ENCODE data around the gene RTN4IP1. TPM values are rescaled to one million over a fixed set of nuclear protein-coding genes. Genes with fewer than 3 reads are reported as not detected.
"Not testable (repeated sequence)": the region's sequence is repeated elsewhere in the genome, so short reads cannot be mapped to it uniquely, and the experiment has no call there.

Gene RTN4IP1
- total and polyA plus RNA-seq, 4 donors: 7.2 to 9.6 (median 7.8) TPM

DNA sequence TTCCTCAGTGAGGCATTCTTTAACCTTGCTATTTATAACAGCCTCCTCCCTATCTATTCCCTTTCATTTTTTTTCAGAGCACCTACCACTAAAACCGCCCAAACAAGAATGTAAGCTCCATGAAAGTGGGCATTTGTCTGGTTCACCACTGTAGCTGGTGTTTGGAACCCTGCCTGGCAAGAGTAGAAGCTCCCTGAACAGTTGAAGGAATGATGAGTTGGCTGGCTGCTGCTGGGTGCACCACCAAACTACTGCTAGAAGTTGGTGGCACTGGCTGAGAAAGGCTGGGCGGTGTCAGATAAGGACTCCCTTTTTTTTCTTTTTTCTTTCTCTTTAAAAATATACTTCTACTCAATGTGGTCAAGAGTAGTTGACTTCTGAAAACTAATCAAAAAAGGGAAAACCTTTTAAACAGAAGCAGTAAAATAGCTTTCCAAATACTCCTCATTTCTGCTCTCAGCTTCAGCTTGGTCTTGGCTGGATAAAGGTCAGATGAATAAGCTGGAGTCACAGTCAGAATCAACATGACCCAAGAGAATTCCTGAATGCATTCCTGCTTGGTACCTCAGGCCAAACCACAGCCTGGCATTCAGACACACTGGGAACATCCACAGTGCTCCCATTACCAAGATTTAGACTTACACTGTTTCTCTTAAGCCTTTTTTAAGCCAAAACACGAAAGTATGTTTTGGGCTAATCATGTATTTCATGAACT, 38.0 kb downstream of the RTN4IP1 start:
- H3K27me3 ChIP-seq (ENCODE audit: control insufficient read depth, insufficient read depth, low read length): no peaks in the 10 kb centered on the region
- no peak overlapping the region for H3K27ac ChIP-seq (ENCODE audit: low read depth, low read length)
- WGBS (ENCODE audit: insufficient coverage): no CpG with 5 or more reads among the region's 3 CpGs
- no peak for DNase-seq (ENCODE audit: low read depth in 4 of 6, low spot score in 6 of 6)
- H3K9me3 ChIP-seq (ENCODE audit: control insufficient read depth, insufficient read depth, low read length): no peaks in the 10 kb centered on the region
- no peaks in the 10 kb centered on the region for H3K36me3 ChIP-seq (ENCODE audit: control insufficient read depth, insufficient read depth, low read length)
- no peaks in the 10 kb centered on the region for H3K4me1 ChIP-seq (ENCODE audit: control insufficient read depth, insufficient read depth, low read length)
- no peak overlapping the region for H3K4me3 ChIP-seq (ENCODE audit: low read depth, low read length)

DNA sequence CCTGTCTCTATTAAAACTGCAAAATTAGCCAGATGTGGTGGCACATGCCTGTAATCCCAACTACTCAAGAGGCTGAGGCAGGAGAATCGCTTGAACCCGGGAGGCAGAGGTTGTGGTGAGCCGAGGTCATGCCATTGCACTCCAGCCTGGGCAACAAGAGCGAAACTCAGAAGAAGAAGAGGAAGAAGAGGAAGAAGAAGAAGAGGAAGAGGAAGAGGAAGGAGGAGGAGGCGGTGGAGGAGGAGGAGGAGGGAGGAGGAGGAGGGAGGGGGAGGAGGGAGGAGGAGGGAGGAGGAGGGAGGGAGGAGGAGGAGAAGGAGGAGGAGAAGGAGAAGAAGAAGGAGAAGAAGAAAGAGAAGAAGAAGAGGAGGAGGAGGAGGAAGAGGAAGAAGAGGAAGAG, 40.4 kb downstream of the RTN4IP1 start:
- not testable (repeated sequence) for DNase-seq (ENCODE audit: low read depth in 4 of 6, low spot score in 6 of 6); H3K27ac ChIP-seq (ENCODE audit: low read depth, low read length); H3K4me3 ChIP-seq (ENCODE audit: low read depth, low read length); H3K27me3 ChIP-seq (ENCODE audit: control insufficient read depth, insufficient read depth, low read length); H3K4me1 ChIP-seq (ENCODE audit: control insufficient read depth, insufficient read depth, low read length); H3K9me3 ChIP-seq (ENCODE audit: control insufficient read depth, insufficient read depth, low read length); H3K36me3 ChIP-seq (ENCODE audit: control insufficient read depth, insufficient read depth, low read length)
- WGBS (ENCODE audit: insufficient coverage): 50% methylated on average over 2 of the region's 5 CpGs

DNA sequence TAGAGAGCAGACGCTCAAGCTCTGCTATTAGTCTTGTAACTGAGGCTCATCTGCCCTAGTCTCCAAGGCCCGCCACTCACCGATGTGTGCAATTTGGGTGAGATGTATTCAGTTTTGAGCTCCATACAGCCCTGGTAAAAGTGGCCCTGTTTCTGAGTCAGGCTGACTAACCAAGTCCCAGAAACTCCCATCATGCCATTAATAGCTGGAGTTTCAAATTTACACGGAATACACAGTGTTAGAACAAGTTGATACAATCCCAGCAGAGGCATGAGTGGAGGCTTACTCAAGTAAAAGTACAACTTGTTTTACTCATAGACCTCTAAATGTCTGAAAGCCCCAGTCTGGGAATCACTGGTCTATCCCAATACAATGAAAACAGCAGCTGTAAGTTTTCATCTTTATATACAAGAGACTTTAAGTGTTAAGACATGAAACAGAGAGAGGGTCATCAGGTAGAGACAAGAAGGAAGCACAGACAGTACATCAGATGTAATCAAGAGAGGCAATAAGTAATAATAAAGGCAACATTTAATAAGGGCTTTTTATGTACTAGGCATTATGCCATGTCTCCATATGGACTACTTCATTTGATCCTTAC, 42.4 kb downstream of the RTN4IP1 start:
- DNase-seq (ENCODE audit: low read depth in 4 of 6, low spot score in 6 of 6): no peak
- Histone ChIP-seq H3K36me3 (ENCODE audit: control insufficient read depth, insufficient read depth, low read length) (no peaks in the 10 kb centered on the region), H3K27me3 (ENCODE audit: control insufficient read depth, insufficient read depth, low read length) (no peaks in the 10 kb centered on the region), H3K9me3 (ENCODE audit: control insufficient read depth, insufficient read depth, low read length) (no peaks in the 10 kb centered on the region), H3K27ac (ENCODE audit: low read depth, low read length) (no peak overlapping the region), H3K4me3 (ENCODE audit: low read depth, low read length) (no peak overlapping the region), H3K4me1 (ENCODE audit: control insufficient read depth, insufficient read depth, low read length) (no peaks in the 10 kb centered on the region)
- WGBS (ENCODE audit: insufficient coverage): 100% methylated on average over 1 of the region's 4 CpGs

DNA sequence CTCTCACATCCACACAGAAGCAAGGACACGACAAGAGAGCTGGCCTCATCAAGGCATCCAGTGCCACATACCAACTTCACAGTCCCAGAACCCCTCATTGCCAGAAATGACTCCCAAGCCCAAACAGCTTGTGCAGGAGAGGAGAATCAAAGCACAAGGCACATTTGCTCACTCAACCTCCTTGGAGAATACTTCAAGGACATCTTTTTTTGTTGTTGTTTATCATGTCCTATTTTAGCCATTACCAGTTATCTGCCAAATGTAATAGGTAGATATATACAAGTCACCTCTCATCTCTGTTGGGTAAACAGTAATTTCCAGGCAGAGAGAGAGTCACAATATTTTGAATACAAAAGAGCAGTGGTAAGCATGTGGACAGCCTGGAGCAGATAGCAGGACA, 47.8 kb downstream of the RTN4IP1 start:
- Histone ChIP-seq H3K4me1 (ENCODE audit: control insufficient read depth, insufficient read depth, low read length) (no peaks in the 10 kb centered on the region), H3K27me3 (ENCODE audit: control insufficient read depth, insufficient read depth, low read length) (no peaks in the 10 kb centered on the region), H3K4me3 (ENCODE audit: low read depth, low read length) (no peak overlapping the region), H3K36me3 (ENCODE audit: control insufficient read depth, insufficient read depth, low read length) (no peaks in the 10 kb centered on the region), H3K27ac (ENCODE audit: low read depth, low read length) (no peak overlapping the region), H3K9me3 (ENCODE audit: control insufficient read depth, insufficient read depth, low read length) (no peaks in the 10 kb centered on the region)
- no peak for DNase-seq (ENCODE audit: low read depth in 4 of 6, low spot score in 6 of 6)
- 60% methylated on average over 1 of the region's 1 CpG for WGBS (ENCODE audit: insufficient coverage)

DNA sequence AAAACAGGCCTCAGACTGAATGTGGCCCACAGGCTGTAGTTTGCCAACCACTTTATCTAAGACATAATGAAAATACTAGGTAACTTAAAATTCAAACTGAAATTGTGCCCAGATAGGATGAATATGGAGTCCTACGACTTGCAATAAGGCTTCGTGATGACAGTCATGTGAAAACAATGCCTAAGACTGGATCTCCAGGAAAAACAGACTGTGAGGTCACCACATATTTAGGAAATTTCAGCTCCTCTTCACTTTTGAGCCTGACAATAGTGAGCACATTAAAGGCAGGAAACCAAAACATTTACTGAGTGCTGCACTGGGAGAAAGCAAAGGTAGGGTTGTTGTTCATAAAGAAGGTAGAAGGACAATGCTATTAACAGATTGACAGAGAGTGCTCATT, 50.0 kb downstream of the RTN4IP1 start:
- Histone ChIP-seq H3K4me1 (ENCODE audit: control insufficient read depth, insufficient read depth, low read length) (peaks cover 5% of the 10 kb centered on the region), H3K27ac (ENCODE audit: low read depth, low read length) (no peak overlapping the region), H3K36me3 (ENCODE audit: control insufficient read depth, insufficient read depth, low read length) (no peaks in the 10 kb centered on the region), H3K27me3 (ENCODE audit: control insufficient read depth, insufficient read depth, low read length) (no peaks in the 10 kb centered on the region), H3K9me3 (ENCODE audit: control insufficient read depth, insufficient read depth, low read length) (no peaks in the 10 kb centered on the region), H3K4me3 (ENCODE audit: low read depth, low read length) (no peak overlapping the region)
- 100% methylated on average over 2 of the region's 2 CpGs for WGBS (ENCODE audit: insufficient coverage)
- no peak for DNase-seq (ENCODE audit: low read depth in 4 of 6, low spot score in 6 of 6)

DNA sequence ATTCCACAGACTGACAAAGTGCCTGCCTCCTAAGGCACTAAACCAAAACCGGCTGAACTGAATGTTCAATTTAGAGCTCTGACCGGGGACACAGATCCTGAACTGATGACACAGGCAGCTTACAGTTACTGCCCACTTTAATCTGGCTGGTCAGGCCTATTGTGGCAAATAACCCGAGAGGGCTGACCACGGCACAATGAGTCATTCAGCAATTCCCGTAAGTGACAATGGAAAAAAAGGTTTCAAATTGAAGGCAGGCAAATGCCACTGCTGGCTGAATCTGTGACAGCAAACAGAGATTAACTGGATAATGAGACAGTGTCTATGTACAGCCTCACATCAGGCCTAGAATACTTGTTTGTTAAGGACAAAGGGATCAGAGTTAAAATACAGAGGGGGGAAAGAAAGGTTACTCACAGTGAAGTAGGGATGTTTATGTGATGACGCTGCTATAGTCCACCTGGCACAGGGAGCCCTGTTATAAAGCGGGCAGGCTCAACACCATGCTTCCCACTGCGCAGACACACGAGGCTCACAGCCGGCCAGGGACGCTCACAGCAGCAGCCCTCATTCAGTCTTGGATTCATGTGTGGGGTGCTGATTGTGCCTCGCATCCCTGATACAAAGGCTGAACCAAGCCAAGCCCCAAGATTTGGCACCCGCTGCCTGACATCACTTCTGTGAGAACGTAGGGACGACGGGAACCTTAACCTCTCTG, 54.4 kb downstream of the RTN4IP1 start:
- peak in 2 of 6 donors; percentile 51 to 54 for DNase-seq (ENCODE audit: low read depth in 4 of 6, low spot score in 6 of 6)
- Histone ChIP-seq H3K27me3 (ENCODE audit: control insufficient read depth, insufficient read depth, low read length) (no peaks in the 10 kb centered on the region), H3K27ac (ENCODE audit: low read depth, low read length) (no peak overlapping the region), H3K4me3 (ENCODE audit: low read depth, low read length) (no peak overlapping the region), H3K4me1 (ENCODE audit: control insufficient read depth, insufficient read depth, low read length) (peaks cover 5% of the 10 kb centered on the region), H3K36me3 (ENCODE audit: control insufficient read depth, insufficient read depth, low read length) (peaks cover 3% of the 10 kb centered on the region), H3K9me3 (ENCODE audit: control insufficient read depth, insufficient read depth, low read length) (no peaks in the 10 kb centered on the region)
- 54% methylated on average over 11 of the region's 16 CpGs for WGBS (ENCODE audit: insufficient coverage)

DNA sequence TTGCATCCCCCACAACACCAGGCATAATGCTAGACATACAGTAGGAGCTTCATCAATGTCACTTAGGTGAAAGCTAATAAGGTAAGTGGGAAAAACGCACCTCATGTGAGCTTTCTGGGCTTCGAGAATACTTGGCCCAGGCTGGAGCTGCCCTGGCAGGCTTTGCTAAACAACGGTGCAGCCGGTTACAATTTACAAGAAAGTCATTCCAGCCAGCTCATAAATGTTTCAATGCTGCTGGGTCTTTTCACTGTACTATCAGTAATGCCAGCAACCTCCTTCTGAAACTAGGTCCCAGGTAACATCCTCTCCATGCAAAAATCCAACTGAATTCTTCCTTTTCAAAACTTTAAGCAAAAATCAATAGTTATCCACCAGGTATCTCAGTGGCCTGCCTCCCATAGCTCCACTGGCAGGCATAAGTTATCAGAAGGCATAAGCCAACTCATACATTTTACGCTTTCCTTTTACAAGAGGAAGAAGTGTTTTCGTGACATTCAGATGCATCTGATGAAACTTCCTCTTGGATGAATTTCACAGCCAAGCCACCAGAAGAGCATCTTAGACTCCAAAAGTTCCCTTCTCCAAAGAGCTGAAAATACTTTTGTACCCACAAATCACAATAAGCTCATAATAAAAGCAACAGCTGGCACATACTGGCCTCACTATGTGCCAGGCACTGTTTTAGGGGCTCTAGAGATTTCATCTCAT, 56.3 kb downstream of the RTN4IP1 start:
- Histone ChIP-seq H3K36me3 (ENCODE audit: control insufficient read depth, insufficient read depth, low read length) (peaks cover 3% of the 10 kb centered on the region), H3K4me1 (ENCODE audit: control insufficient read depth, insufficient read depth, low read length) (peaks cover 5% of the 10 kb centered on the region), H3K4me3 (ENCODE audit: low read depth, low read length) (no peak overlapping the region), H3K27me3 (ENCODE audit: control insufficient read depth, insufficient read depth, low read length) (no peaks in the 10 kb centered on the region), H3K27ac (ENCODE audit: low read depth, low read length) (no peak overlapping the region), H3K9me3 (ENCODE audit: control insufficient read depth, insufficient read depth, low read length) (no peaks in the 10 kb centered on the region)
- WGBS (ENCODE audit: insufficient coverage): 78% methylated on average over 5 of the region's 6 CpGs
- no peak for DNase-seq (ENCODE audit: low read depth in 4 of 6, low spot score in 6 of 6)

DNA sequence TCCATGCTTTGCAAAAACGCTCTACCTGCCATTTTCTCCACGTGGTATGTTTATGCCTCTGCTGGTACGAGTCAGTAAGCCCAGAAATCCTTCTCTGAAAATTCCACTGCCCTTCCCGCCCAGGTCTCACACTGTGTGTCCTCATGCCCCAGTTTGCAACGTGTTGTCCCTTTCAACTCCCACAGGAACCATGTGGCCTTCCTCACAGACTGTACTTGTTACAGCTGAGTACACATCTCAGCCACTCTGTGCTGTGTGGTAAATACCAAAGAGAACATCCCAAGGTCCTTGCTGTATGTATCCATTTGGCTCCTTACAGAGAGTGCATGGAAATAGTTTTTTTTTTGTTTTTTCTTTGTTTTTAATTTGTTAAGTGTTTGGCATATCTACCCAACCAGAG, 56.9 kb downstream of the RTN4IP1 start:
- H3K36me3 ChIP-seq (ENCODE audit: control insufficient read depth, insufficient read depth, low read length): peaks cover 3% of the 10 kb centered on the region
- no peaks in the 10 kb centered on the region for H3K9me3 ChIP-seq (ENCODE audit: control insufficient read depth, insufficient read depth, low read length)
- 59% methylated on average over 5 of the region's 5 CpGs for WGBS (ENCODE audit: insufficient coverage)
- no peak overlapping the region for H3K27ac ChIP-seq (ENCODE audit: low read depth, low read length)
- H3K27me3 ChIP-seq (ENCODE audit: control insufficient read depth, insufficient read depth, low read length): no peaks in the 10 kb centered on the region
- peaks cover 5% of the 10 kb centered on the region for H3K4me1 ChIP-seq (ENCODE audit: control insufficient read depth, insufficient read depth, low read length)
- no peak overlapping the region for H3K4me3 ChIP-seq (ENCODE audit: low read depth, low read length)
- DNase-seq (ENCODE audit: low read depth in 4 of 6, low spot score in 6 of 6): no peak

DNA sequence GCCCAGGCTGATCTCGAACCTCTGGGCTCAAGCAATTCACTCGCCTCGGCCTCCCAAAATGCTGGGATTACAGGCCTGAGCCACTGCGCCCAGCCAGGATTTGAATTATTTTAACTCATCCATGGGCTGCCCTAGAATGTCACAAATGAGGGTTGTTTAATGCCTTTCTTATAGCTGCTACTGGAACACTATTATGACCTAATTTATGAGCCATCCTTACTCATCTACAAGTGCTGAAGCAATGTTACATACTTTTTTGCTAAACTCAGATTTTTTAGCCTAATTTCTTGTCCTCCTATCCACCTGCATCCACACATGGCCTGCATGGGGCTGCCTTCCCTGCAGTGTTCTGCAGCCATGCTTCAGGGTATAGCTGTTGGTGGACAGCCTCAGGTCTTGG, 59.9 kb downstream of the RTN4IP1 start:
- Histone ChIP-seq H3K36me3 (ENCODE audit: control insufficient read depth, insufficient read depth, low read length) (peaks cover 3% of the 10 kb centered on the region), H3K27ac (ENCODE audit: low read depth, low read length) (no peak overlapping the region), H3K4me1 (ENCODE audit: control insufficient read depth, insufficient read depth, low read length) (no peaks in the 10 kb centered on the region), H3K9me3 (ENCODE audit: control insufficient read depth, insufficient read depth, low read length) (no peaks in the 10 kb centered on the region), H3K27me3 (ENCODE audit: control insufficient read depth, insufficient read depth, low read length) (no peaks in the 10 kb centered on the region), H3K4me3 (ENCODE audit: low read depth, low read length) (no peak overlapping the region)
- 93% methylated on average over 3 of the region's 4 CpGs for WGBS (ENCODE audit: insufficient coverage)
- no peak for DNase-seq (ENCODE audit: low read depth in 4 of 6, low spot score in 6 of 6)
